Peyer's patch (tissue), 4 donors: ENCODE results near the gene MAML3. TPM values are rescaled to one million over a fixed set of nuclear protein-coding genes. Genes with fewer than 3 reads are reported as not detected.

ENCODE experiments used
- DNase-seq, 3 donors: peaks; one replicate each; pipeline ENCODE4 v3.0.0-alpha.2; 2017 to 2019
- H3K27ac ChIP-seq, 4 donors: fragments of 200-600 bp; sonication (generic); one replicate each; pipeline ENCODE4 v1.5.1; 2016 to 2019
- H3K27me3 ChIP-seq, 2 donors: fragments of 200-600 bp; sonication (generic); one replicate each; pipeline ENCODE4 v1.5.1; 2019
- H3K36me3 ChIP-seq, 3 donors: fragments of 200-600 bp; sonication (generic); one replicate each; pipeline ENCODE4 v1.5.1; 2016 to 2019
- H3K4me1 ChIP-seq, 4 donors: fragments of 200-600 bp; sonication (generic); one replicate each; pipeline ENCODE4 v1.5.1; 2016 to 2019
- H3K4me3 ChIP-seq, 4 donors: fragments of 200-600 bp; sonication (generic); 1 replicate in 3 of 4; 2 replicates in 1 of 4; pipeline ENCODE4 v1.5.1; 2016 to 2019; ENCODE audit warnings: mild to moderate bottlenecking in 1 of 4
- H3K9me3 ChIP-seq, 4 donors: fragments of 200-600 bp; sonication (generic); one replicate each; pipeline ENCODE4 v1.5.1; 2016 to 2019; ENCODE audit warnings: mild to moderate bottlenecking in 1 of 4
- POLR2A ChIP-seq, 2 donors: fragments of 450-650 bp; IDR thresholded peaks; one replicate each; pipeline ENCODE4 v1.5.1; 2017; ENCODE audit warnings: antibody characterized with exemption in 2 of 2, mild to moderate bottlenecking in 2 of 2, moderate library complexity in 2 of 2
- total RNA-seq, 4 donors: library from RNA; depleted of rRNA; stranded (reverse); fragments of >200 nt; gene quantifications; one replicate each; pipeline ENCODE4 v1.1.0, GENCODE V29; 2016
- TF ChIP-seq, protein P1 (sequence below), 6 experiments: fragments of 450-650 bp in 4 of 6; fragments of 200-600 bp in 2 of 6; sonication (generic) in 1 of 6; IDR thresholded peaks; one replicate each; pipeline ENCODE4 v1.5.1; 2017 to 2019; ENCODE audit warnings: antibody characterized with exemption in 6 of 6, mild to moderate bottlenecking in 3 of 6, moderate library complexity in 1 of 6

The MAML3 gene
- total RNA-seq, 4 donors from 2014 or later: 6.5 to 44.6 (median 22.1) TPM

DNA sequence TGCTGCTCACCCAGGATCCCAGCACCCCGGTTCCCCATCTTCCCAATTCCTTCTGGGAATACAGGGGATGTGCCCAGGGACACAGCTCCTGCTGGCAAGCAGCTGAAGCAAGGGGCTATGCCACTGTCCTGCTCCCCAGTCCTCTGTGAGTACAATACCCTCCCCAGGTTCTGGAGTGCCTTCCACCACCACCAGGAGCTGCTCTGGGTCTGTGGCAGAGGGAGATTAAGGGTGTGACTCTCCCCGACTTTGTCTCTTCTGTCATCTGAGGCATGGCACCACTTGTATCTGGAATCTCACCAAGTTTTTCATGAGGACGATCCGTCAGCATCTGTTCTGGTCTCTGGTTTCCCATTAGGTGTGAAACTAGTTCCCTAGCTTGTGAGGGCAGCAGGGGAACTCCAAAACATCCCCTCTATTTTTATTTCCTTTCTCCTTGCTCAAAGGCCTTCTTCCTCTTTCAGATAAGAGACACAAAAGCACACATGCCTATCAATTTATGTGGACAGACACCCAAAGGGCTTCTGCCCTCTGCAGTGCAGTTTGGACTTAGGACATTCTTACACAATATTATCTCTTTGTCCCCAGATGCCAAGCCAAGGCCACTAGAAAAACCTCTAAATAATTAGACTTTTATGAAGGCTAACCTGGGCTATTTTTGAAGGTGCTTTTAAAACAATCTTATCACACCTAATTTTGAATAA is 461.5 kb downstream of the MAML3 start:
- Histone ChIP-seq H3K4me3 (no peak overlapping the region), H3K4me1 (peaks cover 0 to 44% (median 1%) of the 10 kb centered on the region in 4 donors), H3K27me3 (no peaks in the 10 kb centered on the region), H3K36me3 (peaks cover 0 to 25% (median 0%) of the 10 kb centered on the region in 3 donors), H3K9me3 (no peaks in the 10 kb centered on the region), H3K27ac (peak overlapping the region in 3 of 4 donors; percentile 4 to 84 (median 82))
- TF ChIP-seq POLR2A (IDR thresholded peaks at IDR 0.05): no peak
- TF ChIP-seq, protein P1, sequence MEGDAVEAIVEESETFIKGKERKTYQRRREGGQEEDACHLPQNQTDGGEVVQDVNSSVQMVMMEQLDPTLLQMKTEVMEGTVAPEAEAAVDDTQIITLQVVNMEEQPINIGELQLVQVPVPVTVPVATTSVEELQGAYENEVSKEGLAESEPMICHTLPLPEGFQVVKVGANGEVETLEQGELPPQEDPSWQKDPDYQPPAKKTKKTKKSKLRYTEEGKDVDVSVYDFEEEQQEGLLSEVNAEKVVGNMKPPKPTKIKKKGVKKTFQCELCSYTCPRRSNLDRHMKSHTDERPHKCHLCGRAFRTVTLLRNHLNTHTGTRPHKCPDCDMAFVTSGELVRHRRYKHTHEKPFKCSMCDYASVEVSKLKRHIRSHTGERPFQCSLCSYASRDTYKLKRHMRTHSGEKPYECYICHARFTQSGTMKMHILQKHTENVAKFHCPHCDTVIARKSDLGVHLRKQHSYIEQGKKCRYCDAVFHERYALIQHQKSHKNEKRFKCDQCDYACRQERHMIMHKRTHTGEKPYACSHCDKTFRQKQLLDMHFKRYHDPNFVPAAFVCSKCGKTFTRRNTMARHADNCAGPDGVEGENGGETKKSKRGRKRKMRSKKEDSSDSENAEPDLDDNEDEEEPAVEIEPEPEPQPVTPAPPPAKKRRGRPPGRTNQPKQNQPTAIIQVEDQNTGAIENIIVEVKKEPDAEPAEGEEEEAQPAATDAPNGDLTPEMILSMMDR (IDR thresholded peaks at IDR 0.05): peak in 2 of 6 experiments; percentile 46 to 48
- DNase-seq: no peak

DNA sequence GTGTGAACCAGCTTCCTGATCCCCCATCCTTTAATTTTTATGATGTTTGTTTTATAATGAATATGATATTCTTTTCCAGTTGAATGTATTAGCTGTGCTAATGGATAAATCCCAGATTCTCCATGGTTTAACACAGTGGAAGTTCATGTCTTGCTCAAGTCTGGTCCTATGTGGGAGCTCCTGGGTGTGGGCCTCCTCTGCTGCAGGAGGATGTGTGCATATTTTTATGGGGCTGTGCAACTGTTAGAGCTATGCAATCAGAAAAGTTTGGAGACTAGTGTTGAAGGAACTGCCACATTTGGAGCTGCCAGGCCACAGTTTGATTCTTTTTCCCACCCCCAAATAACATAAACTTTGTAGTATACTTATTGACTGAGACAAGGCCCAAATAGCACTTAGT is 463.6 kb downstream of the MAML3 start:
- no peak for TF ChIP-seq POLR2A (IDR thresholded peaks at IDR 0.05)
- TF ChIP-seq, protein P1 (IDR thresholded peaks at IDR 0.05): no peak
- DNase-seq: no peak
- peaks cover 0 to 53% (median 1%) of the 10 kb centered on the region in 4 donors for H3K4me1 ChIP-seq
- H3K27ac ChIP-seq: no peak overlapping the region
- H3K36me3 ChIP-seq: peaks cover 0 to 9% (median 0%) of the 10 kb centered on the region in 3 donors
- H3K9me3 ChIP-seq: no peaks in the 10 kb centered on the region
- H3K27me3 ChIP-seq: no peaks in the 10 kb centered on the region
- no peak overlapping the region for H3K4me3 ChIP-seq

DNA sequence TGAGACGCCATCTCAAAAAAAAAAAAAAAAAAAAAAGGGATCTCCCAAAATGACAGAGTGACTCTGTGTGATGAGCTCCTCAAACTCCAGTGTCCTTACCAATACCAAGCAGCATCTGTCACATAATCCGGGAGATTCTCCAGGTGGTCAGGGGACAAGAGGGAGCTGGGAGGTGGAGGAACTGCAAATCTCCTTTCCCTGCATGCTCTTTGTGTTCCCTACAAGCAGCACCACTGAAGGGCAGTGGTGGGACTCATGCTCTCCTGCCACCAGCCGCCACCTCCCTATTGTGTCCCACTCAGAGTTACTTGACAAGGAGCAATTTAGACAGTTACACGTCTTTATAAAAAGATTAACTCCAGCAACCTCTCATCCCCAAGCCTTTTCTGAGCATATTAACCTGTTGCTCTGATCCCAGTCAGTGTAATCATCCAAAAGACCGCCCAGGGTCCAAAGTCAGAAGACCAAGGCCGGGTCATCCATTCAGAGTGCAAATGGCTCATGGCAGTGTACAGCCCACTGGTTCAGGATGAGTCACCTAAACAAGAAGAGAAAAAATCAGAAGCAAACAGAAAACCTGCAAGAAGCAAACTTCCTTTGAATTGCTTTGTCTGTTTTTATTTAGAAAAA is 464.8 kb downstream of the MAML3 start:
- peak overlapping the region in 2 of 4 donors; percentile 32 to 73 for H3K27ac ChIP-seq
- no peaks in the 10 kb centered on the region for H3K27me3 ChIP-seq
- DNase-seq: peak in 2 of 3 donors; percentile 82 to 87
- peaks cover 0 to 53% (median 1%) of the 10 kb centered on the region in 4 donors for H3K4me1 ChIP-seq
- no peak for TF ChIP-seq POLR2A (IDR thresholded peaks at IDR 0.05)
- TF ChIP-seq, protein P1 (IDR thresholded peaks at IDR 0.05): no peak
- H3K36me3 ChIP-seq: peaks cover 0 to 13% (median 0%) of the 10 kb centered on the region in 3 donors
- H3K4me3 ChIP-seq: no peak overlapping the region
- no peaks in the 10 kb centered on the region for H3K9me3 ChIP-seq

DNA sequence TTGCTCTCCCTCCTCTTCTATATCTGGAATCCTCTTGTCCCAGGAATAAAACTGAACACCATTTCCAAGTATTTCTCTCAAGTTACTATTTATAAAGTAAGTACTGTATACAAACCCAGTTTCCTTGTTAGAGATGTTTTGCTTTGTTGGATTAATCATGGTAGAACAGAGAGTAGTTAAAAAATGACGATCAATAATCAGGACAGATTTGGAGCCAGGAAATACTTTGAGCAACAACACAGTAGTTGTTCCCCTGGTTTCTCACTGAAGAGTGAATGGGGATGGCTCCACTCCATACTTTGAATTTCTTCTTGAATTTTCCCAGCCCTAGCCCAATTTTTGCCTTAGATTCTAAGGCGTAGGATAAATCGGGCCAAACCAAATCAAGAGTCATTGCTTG is 467.0 kb downstream of the MAML3 start:
- no peak for DNase-seq
- peak overlapping the region in 1 of 4 donors; percentile 16 for H3K27ac ChIP-seq
- no peaks in the 10 kb centered on the region for H3K9me3 ChIP-seq
- TF ChIP-seq, protein P1 (IDR thresholded peaks at IDR 0.05): no peak
- TF ChIP-seq POLR2A (IDR thresholded peaks at IDR 0.05): no peak
- peaks cover 0 to 52% (median 1%) of the 10 kb centered on the region in 4 donors for H3K4me1 ChIP-seq
- no peak overlapping the region for H3K4me3 ChIP-seq
- no peaks in the 10 kb centered on the region for H3K27me3 ChIP-seq
- peaks cover 0 to 13% (median 0%) of the 10 kb centered on the region in 3 donors for H3K36me3 ChIP-seq

DNA sequence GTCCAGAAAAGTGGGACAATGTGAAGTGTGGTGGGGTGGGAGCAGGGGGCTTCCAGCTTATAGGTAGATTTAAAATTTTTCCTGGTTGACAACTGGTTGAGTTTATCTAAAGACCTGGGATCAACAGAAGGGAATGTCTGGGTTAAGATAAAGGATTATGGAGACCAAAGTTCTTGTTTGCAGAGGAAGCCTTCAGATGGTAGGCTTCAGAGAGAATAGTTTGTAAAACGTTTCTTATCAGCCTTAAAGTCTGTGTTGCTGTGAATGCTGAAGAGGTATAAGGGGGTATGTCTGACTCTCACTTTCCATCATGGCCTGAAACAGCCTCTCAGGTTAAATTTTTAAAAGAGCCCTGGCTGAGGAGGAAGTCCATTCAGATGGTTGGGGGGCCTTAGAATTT is 467.9 kb downstream of the MAML3 start:
- no peaks in the 10 kb centered on the region for H3K9me3 ChIP-seq
- H3K4me3 ChIP-seq: no peak overlapping the region
- H3K27me3 ChIP-seq: no peaks in the 10 kb centered on the region
- H3K36me3 ChIP-seq: peaks cover 0 to 13% (median 0%) of the 10 kb centered on the region in 3 donors
- TF ChIP-seq, protein P1 (IDR thresholded peaks at IDR 0.05): no peak
- TF ChIP-seq POLR2A (IDR thresholded peaks at IDR 0.05): no peak
- peaks cover 0 to 44% (median 1%) of the 10 kb centered on the region in 4 donors for H3K4me1 ChIP-seq
- no peak for DNase-seq
- H3K27ac ChIP-seq: peak overlapping the region in 1 of 4 donors; percentile 3
